Measurements from ENCODE around the gene PABPN1L.

The PABPN1L gene

DNA sequence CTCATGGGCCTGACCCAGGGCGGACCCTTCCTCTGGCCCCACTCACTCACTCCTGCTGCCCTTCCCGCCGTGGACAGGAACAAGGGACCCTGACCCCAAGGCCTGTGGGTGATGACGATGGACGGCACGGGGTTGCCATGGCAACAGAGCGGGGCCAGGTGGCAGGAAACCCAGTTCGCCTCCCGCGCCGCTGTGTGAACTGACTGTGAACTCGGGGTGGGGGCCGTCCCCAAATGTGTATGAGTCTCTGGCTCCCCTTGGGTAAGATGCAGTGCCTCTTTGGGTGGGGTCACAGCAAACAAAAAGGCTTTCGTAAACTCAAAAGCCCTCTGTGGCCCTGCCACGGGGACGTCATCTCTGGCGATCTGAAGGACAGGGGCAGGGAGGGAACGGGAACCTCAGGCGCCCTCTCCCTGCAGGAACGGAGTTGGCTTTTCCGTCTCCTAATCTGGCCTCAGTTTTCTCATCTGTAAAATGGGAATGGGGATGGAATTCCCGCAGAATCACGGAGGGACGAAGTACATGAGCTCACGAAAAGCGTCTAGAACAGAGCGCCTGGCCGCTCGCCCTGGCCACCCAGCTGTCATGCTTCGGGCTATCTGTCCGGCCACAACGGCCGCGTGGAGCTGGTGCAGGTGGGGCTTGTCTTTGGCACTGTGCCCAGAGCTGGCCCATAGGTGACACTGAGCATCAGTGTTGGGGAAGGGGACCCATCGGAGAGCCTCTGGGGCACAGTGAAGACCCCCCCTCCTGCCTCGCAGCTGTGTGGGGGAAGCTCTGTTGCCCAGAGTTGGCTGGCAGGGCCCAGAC is 44.9 kb upstream of the PABPN1L start:
- TF ChIP-seq, protein P1, sequence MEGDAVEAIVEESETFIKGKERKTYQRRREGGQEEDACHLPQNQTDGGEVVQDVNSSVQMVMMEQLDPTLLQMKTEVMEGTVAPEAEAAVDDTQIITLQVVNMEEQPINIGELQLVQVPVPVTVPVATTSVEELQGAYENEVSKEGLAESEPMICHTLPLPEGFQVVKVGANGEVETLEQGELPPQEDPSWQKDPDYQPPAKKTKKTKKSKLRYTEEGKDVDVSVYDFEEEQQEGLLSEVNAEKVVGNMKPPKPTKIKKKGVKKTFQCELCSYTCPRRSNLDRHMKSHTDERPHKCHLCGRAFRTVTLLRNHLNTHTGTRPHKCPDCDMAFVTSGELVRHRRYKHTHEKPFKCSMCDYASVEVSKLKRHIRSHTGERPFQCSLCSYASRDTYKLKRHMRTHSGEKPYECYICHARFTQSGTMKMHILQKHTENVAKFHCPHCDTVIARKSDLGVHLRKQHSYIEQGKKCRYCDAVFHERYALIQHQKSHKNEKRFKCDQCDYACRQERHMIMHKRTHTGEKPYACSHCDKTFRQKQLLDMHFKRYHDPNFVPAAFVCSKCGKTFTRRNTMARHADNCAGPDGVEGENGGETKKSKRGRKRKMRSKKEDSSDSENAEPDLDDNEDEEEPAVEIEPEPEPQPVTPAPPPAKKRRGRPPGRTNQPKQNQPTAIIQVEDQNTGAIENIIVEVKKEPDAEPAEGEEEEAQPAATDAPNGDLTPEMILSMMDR (conservative IDR thresholded peaks at IDR 0.05): no peak
- H3K27ac ChIP-seq: no peak overlapping the region

GRCh38 chr16:88910284-88911135 is 44.0 kb upstream of the PABPN1L start:
- TF ChIP-seq, protein P1 (conservative IDR thresholded peaks at IDR 0.05): no peak
- no peak overlapping the region for H3K27ac ChIP-seq

DNA sequence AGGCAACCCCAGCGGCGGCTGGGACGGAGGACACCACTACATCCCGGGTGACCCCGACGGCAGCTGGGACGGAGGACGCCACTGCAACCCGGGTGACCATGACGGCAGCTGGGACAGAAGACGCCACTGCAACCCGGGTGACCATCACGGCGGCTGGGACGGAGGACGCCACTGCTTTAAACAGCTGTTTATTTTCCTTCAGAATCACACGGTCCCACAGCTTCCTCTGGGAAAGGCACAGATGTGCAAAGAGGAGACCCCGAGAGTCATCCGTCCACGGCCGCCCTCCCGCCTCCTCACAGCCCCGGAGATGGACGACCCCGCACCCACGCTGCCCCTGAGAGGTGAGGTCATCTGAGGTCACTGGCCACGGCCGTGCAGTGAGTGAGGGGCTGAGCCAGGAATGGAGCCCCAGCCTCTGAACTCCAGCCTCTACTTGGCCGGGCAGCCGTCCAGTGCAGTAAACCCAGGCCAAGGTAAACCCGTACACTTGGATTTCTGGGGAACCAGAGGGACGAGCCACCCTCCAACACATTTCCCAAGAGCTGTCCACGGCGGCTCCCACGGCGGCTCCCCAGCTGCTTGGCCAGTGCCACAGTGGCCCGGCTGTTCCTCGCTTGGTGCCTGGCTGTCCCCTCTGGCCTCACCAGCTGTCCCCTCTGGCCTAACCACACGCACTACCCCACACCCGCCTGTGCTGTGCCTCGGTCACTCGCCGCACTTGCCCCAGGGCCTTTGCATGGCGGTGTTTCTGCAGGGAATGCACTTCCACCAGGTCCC is 43.2 kb upstream of the PABPN1L start:
- TF ChIP-seq, protein P1 (conservative IDR thresholded peaks at IDR 0.05): no peak

DNA sequence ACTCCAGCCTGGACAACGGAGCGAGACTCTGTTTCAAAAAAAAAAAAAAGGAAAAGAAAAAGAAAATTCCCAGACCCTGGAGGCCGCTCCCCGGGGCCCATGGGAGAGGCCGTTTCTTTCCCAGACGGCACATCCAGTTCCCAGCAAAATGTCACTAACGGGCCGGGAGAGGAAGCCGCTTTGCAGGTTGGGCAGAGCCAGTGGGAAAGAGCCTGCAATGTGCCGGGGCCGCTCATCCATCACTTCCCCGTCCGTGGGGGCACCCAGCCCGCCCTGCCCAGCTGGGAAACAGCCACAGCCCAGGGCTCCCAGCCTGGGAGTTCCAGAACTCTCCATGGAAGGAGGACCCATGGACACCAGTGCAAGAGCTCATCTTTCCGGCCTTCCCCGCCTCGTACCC is 41.8 kb upstream of the PABPN1L start:
- TF ChIP-seq, protein P1 (conservative IDR thresholded peaks at IDR 0.05): no peak
- H3K27ac ChIP-seq: no peak overlapping the region

More for the DNA sequence above, 43.2 kb upstream of the PABPN1L start:
- no peak overlapping the region for H3K27ac ChIP-seq

DNA sequence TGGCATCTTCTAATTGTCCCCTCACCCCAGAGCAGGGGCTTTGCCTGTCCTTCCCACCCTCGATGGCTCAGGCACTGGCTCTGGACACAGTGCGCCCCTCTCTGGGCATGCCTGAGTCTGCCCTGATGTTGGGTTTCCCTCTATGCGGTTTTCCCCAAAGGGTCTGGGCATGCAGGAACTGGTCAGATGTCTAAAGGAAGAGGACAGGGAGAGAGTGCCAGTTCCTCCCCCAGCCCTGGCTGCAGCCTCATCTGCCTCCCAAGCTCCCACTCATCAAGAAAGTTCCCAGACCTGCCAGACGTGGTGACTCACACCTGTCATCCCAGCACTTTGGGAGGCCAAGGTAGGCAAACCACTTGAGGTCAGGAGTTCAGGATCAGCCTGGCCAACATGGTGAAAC is 41.3 kb upstream of the PABPN1L start:
- TF ChIP-seq, protein P1 (conservative IDR thresholded peaks at IDR 0.05): no peak
- no peak overlapping the region for H3K27ac ChIP-seq

GRCh38 chr16:88906535-88907105 is 40.2 kb upstream of the PABPN1L start:
- H3K27ac ChIP-seq: no peak overlapping the region

More at GRCh38 chr16:88906535-88907105, 40.2 kb upstream of the PABPN1L start:
- TF ChIP-seq, protein P1 (conservative IDR thresholded peaks at IDR 0.05): no peak

Measured in VCaP (cell line).